ENCODE measurements around the gene PSMB11.

PSMB11 gene

DNA sequence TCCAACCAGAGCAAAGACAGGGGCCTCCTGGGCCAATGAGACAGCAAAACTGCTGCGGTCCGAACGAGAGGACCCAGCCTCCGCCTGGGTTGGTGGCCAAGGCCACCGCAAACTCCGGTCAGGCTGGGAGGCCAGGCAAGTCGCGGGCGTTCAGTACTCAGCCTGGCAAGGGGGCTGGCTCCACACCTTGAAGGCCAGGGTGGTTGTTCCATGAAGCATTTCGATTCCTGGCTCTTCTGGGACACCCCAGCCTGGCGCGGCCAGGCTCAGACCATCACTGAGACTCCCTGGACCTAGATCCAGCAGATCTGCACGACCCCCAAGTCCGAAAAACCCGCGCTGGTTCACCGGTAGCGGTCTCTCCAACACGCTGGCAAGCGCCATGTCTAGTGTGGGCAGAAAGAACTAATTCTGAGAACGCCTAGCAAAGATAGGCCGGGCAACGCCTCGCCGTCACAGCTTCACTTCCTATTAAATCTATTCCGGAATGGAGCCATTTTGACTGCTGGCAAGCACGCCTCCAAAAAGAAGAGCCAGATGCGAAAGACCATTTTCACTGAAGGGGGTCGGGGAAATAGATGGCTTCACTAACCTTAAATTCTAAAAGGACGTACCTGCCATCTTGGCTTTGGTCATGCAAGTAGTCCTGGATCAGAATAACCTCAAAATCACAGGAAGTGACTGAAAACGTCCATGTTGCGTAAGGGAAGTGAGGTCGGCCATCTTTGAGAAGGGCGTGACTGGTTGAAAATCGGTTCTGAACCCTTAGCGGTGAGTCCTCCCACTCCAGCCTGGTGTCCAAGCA, 7.3 kb upstream of the PSMB11 start, which contains the start of gene PSMB5:
TSS of gene PSMB5 (minus strand) at position 403 of the 805 bp plus-strand sequence. CDS start at position 384, 19 bp downstream.
- DNase-seq, result peak; percentile 92
- in situ Hi-C loops (cut with HindIII; ENCODE audit: low pct_ligation_motif_present, low pct_unique_long_range_greater_than_20kb, low sequenced_read_pairs), result no loop called here

DNA sequence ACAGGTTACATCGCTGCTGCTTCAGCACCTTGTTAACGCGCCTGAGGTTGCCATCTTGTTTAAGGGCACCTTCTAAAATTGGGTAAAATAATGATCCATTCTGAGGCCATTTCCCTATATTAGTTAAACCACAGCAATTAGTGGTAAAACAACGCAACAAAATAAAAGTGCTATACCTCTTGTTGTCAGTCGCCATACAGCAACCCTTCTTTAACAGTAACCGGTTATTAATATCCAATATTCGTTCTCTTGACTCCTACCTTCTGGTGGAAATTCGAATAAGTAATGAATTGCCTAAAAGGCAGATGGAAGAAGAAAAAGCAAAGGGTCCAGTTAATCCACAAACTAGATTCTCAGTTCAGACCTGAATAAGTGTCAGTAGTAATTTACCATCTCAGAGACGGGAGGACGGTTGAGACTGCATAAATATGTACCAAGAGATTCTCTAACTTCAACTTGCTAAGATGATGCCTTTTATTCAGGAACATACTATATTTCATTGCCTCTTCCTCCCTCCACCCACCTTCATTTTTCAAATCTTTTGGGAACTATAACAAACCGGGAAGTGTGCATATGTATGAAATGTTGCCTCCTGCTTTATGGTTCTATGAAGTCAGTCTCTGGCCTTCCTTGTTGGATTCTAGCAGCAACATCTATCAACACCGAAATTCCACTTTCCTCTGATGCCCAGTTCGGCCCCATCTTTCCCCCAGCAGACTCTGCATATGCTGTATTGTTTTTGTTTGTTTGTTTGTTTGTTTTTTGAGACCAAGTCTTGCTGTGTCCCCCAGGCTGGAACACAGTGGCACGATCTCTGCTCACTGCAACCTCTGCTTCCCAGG, 6.5 kb upstream of the PSMB11 start:
- in situ Hi-C loops (cut with HindIII; ENCODE audit: low pct_ligation_motif_present, low pct_unique_long_range_greater_than_20kb, low sequenced_read_pairs), result no loop called here
- no peak for DNase-seq

DNA sequence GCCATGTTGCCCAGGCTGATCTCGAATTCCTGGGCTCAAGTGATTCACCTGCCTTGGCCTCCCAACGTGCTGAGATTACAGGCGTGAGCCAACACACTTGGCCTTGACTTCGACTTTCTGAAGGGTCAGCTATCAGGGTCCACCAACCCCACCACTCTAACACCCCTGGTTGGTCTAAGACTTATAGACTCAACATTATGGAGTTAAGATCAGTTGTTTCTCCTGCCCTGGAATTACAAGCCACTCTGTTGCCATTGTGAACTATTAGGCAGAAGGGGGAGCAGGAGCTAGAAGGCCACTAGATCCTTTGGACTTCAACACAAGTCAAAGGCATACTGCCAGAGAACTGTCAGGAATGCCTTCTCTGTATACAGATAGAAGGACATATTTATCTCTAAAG, 1.9 kb upstream of the PSMB11 start:
- in situ Hi-C loops (cut with HindIII; ENCODE audit: low pct_ligation_motif_present, low pct_unique_long_range_greater_than_20kb, low sequenced_read_pairs), result no loop called here
- DNase-seq, result no peak

DNA sequence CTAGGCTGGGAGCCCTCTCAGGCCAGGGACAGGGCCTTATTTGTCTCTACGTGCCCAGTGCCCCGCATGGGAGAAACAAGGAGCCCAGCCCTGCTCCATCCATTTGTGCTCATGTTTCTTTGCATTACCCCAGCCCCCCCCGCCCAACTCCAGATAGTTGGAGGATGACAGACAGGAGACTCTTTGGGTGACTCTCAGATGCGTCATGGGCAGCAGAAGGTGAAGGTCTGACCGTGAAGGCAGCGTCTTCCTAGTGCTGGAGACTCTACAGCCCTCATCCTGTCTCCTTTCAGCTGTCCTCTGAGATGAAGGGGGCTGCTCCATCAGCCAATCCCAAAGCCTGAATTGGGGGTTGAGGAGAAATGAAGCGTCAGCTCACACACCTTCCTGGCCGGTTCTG, 283 bp upstream of the PSMB11 start:
- DNase-seq, result no peak
- in situ Hi-C loops (cut with HindIII; ENCODE audit: low pct_ligation_motif_present, low pct_unique_long_range_greater_than_20kb, low sequenced_read_pairs), result no loop called here

DNA sequence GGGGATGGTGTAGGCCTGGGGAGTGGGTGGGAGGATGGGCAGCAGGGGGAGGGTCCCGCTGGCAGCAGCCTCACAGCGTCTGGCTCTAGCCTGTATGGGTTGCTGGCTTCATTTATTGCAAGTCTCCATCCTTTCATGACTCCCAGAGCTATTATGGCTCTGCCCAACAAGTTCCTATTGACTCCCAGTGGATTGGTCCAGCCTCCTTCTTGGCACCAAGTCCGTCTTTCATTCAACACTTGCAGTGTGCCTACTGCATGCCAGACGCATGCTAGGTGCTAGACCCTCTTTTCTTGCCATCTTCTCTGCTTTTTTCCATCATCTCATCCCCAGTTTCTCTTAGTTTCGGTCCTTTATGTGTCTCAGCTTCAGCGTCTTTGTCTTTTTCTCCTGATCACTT, 1.1 kb downstream of the PSMB11 start:
- no peak for DNase-seq
- in situ Hi-C loops (cut with HindIII; ENCODE audit: low pct_ligation_motif_present, low pct_unique_long_range_greater_than_20kb, low sequenced_read_pairs), result no loop called here

DNA sequence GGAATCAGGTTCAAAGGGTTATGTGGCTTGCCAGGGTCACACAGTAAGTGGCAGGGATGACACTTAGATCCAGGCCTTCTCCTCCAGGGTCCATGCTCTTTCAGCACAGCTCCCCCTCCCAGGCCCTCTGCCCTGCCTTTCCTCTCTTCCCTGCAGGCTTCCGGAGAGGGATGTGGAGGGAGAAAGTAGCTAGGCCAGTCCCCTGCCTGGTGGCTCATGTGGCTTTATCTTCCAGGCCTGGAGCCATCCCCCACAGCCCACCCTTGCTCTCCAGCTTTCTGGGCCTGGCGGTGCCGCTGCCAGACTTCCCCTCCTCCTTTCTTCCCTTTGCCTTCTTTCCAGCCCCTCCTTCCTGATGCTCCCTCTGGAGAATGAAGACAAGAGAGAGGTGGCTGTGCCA, 1.7 kb downstream of the PSMB11 start:
- DNase-seq, result no peak

DNA sequence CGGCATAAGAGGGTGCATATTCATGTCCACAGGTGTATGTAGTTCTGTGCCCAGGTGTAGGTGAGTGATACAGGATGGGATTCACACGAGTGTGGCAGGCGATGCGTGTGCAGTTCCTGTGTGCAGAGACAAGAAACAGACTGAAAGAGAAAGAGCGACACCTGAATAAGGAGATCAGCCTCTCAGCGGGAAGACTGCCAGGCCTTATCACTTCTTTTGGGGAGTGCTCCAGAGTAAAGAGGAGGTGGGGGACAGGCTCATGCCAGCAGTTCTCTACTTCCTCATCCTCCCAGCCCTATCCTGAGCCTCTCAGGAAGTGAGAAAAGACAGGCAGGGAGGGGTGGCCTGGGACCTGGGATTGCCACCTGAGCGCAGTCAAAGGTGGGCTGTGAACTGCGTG, 2.8 kb downstream of the PSMB11 start:
- no peak for DNase-seq
- in situ Hi-C loops (cut with HindIII; ENCODE audit: low pct_ligation_motif_present, low pct_unique_long_range_greater_than_20kb, low sequenced_read_pairs), result no loop called here

More for the DNA sequence above, 1.7 kb downstream of the PSMB11 start:
- in situ Hi-C loops (cut with HindIII; ENCODE audit: low pct_ligation_motif_present, low pct_unique_long_range_greater_than_20kb, low sequenced_read_pairs), result no loop called here

DNA sequence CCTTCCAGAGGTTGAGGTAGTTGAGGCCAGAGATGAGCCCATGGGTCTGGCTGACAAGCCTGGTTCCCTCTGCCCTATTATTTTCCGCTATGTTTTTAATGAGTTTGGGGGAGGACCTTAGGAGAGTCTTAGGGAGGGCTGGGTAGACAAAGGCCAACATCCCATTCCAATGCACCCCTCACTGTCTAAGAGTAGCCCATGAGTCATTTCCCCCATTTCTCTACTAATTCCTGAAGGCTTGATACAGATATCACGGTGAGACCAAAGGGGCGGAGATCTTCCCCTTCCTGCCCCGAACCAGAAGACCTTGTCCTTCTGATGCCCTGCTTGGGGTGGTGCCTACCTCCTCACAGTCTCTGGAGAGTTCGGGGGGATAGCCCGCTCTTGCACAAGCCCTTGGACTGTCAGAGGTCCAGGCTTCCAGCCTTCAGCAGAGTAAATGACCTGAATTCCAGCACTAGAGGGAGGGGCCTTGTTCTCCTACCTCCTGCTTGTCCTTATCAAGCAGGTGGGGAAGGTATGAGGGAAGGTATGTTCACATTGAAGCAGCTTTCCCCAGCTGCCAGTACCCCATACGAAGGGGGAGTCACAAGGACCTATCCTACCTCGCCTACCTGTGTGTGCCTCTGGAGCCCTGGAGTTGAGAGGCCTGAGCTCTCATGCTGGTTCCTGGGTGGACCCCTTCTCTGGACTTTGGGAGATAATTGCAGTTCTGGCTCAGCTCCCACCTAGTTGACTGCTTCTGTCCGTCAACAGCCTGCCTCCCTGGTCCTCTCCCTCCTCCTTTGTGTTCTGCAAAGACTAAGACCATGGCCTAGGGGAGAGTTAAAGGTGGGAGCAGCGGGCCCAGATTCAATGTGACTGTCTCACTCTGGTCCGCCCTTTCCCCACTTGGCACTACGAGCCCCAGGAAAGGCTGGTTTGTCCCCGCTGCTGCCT, 3.7 kb downstream of the PSMB11 start:
- in situ Hi-C loops (cut with HindIII; ENCODE audit: low pct_ligation_motif_present, low pct_unique_long_range_greater_than_20kb, low sequenced_read_pairs), result no loop called here
- DNase-seq, result no peak

DNA sequence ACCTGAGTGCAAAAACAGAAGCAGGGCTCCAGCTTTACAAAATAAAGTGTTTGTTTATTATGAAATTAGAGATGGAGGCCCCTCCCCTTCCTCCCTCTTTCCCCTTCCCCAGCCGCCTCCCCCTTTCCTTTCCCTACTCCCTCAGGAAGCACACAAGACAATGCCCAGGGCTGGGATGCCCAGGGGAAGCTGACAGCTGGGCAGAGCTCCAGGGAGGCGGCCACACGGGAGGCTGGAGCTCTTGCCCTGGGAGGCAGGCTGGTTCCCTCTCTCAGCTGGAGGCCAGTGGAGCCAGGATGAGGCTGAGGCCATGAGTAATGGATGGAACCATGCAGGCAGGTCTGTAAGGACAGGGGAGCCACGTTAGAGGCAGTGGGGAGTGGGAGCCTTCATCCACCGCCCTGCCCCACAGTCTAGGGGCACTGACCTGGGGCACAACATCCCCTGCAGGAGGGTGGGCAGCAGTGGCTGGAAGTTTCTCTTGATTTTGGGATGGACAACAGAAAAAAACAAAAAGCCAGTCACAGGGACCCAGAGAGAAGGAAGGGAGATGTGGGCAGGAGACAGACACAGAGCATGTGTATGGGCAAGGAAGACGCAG, 5.1 kb downstream of the PSMB11 start:
- in situ Hi-C loops (cut with HindIII; ENCODE audit: low pct_ligation_motif_present, low pct_unique_long_range_greater_than_20kb, low sequenced_read_pairs), result no loop called here
- DNase-seq, result no peak

DNA sequence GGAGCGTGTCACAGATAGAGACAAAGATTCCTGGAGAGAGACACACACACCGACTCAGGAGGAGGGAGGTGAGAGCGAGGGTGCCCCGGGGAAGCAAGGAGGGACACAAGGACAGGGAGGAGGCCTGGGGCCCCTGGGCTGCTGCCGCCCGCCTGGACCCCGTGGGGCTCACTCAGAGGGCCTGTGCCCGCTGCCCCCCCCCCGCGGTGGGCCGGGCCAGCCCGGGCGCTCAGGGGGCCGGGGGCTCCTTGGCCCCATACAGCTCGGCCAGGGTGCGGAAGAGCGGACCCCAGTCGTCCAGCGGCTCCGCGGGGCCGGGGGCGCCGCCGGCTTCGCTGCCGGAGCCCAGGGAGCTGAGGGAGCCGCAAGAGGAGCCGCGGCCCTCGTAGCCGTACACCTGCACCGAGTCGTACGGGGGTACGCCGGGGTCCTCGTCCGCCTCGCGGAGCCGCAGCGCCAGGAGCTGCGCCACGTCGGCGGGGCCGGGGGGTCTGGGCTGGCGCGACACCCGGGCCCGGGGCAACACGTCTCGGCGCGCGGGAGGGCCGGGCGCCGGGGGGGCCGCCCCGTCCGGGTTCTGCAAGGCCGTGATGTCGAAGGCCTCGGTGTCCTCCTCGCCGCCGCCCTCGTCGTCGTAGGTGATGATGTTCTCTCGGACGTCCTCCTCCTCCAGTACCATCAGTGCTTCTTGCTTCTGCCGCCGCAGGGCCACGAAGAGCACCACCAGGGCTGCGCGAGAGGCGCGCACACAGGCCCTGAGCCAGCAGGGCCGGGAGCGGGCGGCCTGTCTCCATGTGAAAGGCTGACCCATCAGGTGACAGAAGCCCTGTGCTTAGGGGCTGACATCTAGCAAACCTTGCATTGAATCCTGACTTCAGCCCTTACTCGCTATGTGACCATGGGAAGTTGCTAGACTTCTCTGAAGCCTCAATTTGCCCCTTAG, 6.0 kb downstream of the PSMB11 start:
- no peak for DNase-seq

DNA sequence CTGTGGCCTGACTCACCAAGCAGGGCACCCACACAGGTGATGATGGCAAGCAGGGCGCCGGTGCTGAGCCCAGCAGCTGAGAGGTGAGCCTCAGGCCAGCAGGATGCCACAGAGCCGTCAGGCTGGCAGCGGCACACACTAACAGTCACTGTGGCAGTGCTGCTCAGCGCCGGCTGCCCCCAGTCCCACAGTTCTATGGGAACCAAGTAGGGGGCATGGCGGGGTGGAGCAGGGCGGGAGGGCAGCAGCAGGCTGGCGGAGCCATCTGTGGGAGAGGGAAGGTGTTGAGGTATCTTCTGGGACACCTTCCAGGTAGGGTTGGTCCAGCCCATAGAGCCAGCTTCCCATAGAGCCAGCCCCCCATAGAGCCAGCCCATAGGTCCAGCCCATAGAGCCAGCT, 7.0 kb downstream of the PSMB11 start:
- no peak for DNase-seq

More for the DNA sequence above, 6.0 kb downstream of the PSMB11 start:
- in situ Hi-C loops (cut with HindIII; ENCODE audit: low pct_ligation_motif_present, low pct_unique_long_range_greater_than_20kb, low sequenced_read_pairs), result no loop called here

DNA sequence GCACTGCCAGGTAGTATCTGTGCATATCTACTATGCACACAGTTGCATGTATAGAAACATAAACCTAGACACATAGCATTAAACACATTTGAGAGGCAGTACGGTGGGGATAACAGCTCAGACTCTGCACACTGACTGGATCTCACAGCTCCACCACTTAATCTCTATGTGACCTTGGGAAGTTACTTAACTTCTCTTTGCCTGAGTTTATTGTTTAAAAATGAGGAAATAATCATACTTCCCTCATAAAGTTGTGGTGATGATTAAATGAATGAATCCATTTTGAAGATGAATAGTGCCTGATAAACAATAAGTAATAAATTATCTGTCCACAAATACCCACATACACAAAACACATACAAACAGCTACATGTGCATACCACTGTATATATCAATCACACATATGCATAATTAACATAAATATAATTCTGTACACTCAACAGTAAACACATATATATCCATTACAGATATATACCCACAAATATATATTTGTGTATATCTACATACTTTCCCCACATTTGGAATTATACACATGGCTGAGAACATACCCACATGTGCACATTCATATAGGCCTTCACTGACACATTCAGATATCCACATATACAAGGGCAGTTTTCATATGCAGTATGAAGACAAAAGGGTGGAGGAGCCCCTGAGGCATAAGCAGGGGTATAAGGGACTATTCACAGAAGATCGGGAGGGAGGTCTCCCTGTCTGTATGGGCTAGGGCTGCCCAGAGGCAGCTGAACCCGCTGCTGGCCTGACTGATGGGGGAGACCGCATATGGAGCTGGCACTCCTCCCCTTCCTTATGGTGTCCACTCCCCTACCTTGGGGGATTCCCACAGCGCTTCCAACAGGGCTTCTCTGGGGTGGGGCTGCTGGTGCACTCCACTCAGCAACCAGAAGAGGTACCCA, 9.4 kb downstream of the PSMB11 start:
- in situ Hi-C loops (cut with HindIII; ENCODE audit: low pct_ligation_motif_present, low pct_unique_long_range_greater_than_20kb, low sequenced_read_pairs), result no loop called here
- DNase-seq, result no peak

More for the DNA sequence above, 7.0 kb downstream of the PSMB11 start:
- in situ Hi-C loops (cut with HindIII; ENCODE audit: low pct_ligation_motif_present, low pct_unique_long_range_greater_than_20kb, low sequenced_read_pairs), result no loop called here

DNA sequence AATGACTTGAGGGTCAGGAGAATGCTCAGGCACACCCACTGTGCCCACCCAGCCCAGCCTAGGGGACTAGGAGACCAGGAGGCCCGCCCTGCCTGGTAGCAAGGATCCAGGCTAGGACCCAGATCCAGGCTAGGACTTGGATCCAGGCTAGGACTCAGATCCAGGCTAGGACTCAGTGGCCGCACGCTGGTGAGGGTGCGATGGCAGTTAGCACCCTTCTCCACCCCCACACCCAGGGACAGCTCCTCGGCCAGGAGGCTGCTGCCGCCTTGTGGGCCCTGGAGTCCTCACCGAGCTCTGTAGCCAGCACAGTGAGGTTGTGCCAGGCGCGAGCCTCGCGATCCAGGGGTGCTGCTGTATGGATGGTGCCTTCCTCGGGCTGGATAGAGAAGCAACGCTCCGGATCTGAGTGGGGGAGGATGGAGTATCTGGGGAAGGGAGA, 10.2 kb downstream of the PSMB11 start:
- DNase-seq, result no peak
- in situ Hi-C loops (cut with HindIII; ENCODE audit: low pct_ligation_motif_present, low pct_unique_long_range_greater_than_20kb, low sequenced_read_pairs), result no loop called here

DNA sequence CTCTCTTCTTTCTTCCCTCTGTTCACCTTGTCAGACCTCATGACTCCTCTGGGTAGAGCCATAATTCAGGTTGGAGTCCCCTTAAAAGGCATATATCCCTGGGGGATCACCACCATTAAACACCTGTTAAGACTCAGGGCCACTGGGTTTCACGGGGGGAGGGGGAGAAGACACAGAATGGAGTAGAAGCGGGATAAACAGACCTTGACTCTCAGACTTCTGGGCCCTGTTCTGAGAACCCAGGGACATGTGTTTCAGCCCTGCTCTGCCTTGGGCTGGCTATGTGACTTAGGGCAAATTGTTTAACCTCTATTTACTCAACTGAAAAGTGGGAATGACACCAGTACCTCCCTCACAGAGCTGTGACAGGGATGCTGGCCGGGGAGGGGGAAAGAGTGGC, 10.7 kb downstream of the PSMB11 start:
- in situ Hi-C loops (cut with HindIII; ENCODE audit: low pct_ligation_motif_present, low pct_unique_long_range_greater_than_20kb, low sequenced_read_pairs), result no loop called here
- no peak for DNase-seq

DNA sequence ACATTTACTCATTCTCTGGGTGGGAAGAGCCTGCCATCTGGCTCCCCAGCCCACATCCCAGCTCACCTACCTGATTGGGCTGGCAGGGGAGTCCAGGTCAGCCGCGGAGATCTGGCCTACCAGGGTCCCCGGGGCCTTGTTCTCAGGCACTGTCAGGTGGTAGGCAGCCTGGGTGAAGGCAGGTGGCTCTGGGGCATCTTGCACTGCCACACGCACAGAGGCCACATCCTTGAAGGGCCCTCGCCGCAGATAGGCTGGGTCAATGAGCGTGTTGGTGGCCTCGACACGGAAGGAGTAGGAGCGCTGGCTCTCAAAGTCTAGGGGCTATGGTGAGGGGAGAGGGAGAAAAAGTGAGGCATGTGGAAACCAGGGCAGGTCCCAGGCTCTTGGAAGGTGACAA, 11.4 kb downstream of the PSMB11 start:
- in situ Hi-C loops (cut with HindIII; ENCODE audit: low pct_ligation_motif_present, low pct_unique_long_range_greater_than_20kb, low sequenced_read_pairs), result no loop called here
- no peak for DNase-seq
